ENCODE results near the gene IL17D.
"Not testable (repeated sequence)": the region's sequence is repeated elsewhere in the genome, so short reads cannot be mapped to it uniquely, and the experiment has no call there.

IL17D gene, protein sequence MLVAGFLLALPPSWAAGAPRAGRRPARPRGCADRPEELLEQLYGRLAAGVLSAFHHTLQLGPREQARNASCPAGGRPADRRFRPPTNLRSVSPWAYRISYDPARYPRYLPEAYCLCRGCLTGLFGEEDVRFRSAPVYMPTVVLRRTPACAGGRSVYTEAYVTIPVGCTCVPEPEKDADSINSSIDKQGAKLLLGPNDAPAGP

DNA sequence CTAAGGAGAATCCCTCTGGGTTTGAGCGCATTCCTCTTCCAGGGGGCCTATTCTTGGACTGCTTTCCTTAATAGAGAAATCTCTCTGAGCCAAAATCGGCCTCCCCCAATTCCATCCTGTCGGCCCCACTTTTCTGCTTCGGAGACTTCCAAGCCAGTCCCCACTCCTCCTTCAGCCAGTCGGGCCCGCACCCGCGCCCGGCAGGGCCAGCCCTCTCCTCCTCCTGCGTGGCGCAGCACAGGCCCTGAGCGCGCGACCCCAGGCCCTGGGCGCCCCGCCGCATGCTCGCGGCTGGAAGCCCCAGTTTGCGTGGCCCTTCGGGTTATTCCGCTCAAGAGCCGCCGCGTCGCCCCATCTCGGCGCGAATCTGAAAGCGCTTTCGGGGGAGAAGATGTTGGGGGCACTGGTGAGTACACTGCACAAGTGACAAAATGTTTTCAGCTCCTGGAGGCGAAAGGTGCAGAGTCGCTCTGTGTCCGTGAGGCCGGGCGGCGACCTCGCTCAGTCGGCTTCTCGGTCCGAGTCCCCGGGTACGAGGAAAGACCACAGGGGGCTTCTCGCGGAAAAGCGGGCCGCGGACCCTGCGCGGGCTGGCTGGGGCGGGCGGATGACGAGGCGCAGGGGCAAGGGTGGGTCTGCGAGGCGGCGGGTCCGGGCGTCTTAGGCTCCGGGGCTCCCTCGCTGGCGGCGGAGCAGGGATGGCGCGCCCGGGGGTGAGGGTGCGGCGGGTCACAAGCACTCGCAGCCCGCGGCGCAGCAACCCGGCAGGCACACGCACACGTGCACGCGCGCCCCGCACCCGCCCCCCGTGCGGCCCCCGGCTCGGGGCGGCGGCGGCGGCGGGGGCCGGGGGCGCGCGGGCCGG is at the start of gene IL17D:
Gene IL17D (plus strand): TSS at position 785 of the 865 bp plus-strand sequence. CDS start 303 bp downstream, outside the sequence.
- DNase-seq (ENCODE audit: low read depth), result no peak

DNA sequence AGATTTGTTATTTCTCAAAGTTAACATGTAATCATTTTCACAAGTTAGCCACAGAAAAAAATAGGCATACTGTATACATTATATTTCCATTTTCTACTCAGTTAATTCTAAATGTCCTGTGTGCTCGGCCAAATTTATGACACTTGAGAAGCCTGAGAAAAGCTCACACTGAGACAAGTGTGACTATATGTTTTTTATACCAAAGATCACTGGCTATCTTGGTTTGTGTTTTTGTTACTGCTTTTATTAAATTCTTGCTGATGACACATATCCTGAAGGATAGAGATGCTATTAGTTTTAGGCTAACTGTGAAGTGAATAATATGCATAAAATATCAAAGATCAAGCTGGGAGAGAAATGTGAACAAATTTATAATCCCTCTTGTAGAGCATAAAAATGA is 49.3 kb upstream of the IL17D start:
- no peak for DNase-seq (ENCODE audit: low read depth)

DNA sequence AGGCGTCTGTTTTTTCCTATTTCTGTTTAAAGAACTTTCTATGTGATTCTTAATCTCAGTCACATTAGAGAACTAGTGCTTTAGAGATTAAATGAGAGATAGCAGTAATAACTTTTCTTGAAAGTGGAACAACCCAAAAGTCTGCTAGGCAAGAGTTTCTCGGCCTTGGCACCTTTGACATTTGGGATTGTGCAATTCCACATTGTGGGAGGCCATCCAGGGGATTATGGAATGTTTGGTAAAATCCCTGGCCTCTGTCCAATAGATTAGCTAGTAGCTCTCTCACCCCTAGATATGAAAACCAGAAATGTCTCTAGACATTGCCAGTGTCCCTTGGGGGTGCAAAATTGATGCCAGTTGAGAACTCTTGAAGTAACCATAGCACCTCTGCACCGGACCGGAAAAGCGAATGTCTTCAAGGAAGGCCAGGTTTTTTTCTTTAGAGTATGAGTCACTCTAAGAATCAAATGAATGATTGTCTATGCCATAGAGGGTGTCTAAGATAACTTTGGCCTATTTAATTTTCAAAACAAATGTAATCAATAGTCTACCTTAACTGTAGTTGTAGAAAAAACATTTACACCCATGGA is 45.0 kb upstream of the IL17D start:
- DNase-seq (ENCODE audit: low read depth), result no peak

DNA sequence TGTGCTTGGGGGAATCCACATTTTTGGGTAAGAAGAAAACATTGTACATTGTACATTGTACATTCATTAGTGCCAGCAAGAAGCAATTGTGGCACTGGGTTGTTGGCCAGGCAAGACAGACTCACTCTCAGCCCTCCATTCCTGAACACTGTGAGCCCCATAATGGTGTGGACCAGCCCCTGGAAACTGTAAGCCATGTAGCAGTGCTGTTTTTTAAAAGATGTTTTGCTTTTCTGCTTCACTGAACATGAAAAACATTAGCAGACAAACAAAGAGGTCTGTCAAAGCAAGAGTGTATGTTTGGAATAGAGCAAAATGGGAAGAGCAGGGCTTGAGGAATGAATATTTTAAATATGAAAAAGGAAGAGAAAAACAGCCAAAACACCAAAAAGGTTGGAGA is 39.1 kb upstream of the IL17D start:
- no peak for DNase-seq (ENCODE audit: low read depth)

DNA sequence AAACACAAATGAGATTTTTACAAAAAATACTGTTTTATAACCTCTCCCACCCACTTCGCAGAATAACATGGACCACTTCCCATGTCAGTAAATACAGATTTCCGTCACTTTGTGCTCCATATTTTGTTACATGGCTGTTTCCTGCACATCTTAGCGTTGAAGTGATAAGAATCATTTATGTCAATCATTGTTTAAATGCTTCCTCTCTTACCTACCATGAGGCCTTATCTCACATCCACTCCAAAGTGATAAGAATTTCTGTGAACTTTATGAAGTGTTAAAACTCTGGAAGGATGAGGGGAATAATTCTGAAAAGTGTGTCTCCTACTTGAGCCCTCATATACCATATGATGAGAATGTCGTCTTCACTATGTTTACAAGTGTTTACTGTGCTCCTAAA is 36.6 kb upstream of the IL17D start:
- no peak for DNase-seq (ENCODE audit: low read depth)

DNA sequence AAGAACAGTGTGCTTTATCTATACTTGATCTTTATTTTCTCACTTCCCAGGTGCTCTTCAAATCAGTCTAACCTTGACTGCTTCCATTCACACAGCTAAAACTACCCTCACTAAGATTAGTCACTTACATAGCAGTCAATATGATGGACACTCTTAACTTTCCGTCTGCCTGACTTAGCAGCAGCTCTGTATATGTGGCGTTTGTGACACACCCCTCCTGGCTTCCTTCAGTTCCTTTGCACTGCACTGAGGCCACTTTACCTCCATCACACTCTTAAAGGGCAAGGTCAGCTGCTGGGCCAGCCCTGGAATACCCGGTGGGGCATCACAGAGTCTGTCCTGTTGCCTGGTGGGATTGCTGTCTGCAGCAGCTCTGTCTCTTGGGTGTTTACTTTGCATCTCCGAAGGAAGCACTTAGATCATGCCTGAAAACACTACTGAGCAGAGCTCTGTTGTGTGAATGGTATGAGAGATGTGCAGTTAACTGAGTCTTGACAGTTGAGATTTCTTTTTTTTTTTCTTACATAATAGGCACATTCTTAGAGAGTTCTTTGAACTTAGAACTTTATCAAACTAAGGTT is 35.6 kb upstream of the IL17D start:
- no peak for DNase-seq (ENCODE audit: low read depth)

DNA sequence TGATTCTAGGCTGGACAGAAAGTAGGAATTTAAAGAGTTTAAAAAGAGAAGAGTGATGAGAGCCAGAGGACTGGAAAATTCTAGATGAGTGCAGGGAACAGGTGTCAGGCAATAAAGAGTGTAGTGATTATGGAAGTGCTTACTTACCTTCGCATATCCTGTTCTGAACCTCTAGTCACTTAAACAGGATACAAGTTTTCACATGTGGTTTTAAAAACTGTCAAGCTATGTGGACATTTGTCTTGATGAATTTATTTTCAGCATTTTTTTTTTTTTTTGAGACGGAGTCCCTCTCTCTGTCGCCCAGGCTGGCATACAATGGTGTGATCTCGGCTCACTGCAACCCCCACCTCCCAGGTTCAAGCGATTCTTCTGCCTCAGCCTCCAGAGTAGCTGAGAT is 34.3 kb upstream of the IL17D start:
- DNase-seq (ENCODE audit: low read depth), result no peak

DNA sequence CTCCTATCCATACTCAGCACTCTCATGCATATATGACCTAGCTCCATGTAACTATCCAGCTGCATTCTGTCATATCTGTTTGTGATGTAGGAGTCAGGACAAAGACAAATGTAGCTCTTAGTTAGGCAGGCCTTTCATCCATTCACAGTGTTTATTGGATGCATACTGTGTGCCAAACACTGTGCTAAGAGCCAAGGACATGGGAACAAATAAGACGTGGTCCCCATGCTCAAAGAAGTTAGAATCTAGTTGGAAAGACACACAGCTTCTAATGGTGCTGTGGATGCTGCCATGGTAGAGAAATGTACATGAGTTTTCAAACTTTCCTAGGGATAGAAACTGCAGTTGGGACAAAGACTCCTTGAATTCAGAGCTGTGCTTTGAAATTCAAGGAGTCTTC is 31.7 kb upstream of the IL17D start:
- DNase-seq (ENCODE audit: low read depth), result no peak

DNA sequence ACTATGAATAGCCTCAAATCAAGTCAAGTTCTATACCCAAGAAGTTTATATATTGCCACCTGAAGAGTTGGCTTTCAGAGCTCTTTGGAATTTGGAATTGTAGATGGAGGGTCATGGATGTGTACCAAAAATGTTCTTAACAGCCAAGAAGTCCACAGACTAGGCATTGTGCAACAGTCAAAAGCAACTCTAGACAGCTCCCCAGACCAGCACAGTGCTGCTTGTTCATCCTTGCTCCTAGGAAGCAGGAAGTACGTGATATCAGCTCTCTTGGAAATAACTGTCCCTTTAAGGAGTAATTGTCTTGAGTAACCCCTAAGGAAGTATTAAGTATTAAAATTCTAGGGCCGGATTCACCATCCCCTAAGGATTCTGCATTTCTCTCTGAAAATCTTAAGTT is 30.7 kb upstream of the IL17D start:
- DNase-seq (ENCODE audit: low read depth), result no peak

DNA sequence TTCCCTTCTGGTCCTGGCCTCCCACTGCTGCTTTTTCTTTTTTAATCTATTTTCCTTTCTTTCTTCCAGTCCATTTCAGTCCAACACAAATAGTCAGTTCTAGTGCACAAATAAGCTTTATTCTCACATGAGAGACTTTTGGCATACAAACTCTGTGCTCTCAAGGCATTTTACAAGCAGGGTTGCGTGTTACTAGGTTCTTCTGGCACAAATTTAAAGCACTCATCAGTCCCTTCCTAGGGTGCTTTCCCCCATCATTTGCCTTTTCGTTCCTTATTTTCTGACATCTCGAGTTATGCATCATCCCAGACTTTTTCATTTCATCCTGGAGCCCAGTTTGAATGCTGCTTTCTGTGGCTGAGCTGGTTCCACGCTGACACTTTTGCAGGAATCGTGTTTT is 29.8 kb upstream of the IL17D start:
- DNase-seq (ENCODE audit: low read depth), result no peak

DNA sequence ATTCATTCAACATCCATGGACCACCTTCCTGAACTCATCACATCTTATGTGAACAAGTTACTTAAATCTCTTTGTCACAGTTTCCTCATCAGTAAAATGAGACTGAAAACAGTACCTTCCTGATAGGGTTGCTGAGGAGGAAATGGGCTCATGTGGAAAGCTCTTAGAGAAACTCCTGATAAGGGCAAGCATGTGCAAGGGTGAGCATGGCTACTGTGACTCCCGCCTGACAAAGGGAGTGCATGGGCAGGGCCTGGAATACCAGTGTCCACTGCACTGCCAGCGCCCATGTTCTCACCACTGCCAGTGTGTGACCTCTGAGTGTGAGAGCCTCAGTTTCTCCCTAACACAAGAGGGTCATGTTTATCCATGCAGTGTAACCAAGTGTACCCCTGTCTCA is 27.3 kb upstream of the IL17D start:
- no peak for DNase-seq (ENCODE audit: low read depth)

DNA sequence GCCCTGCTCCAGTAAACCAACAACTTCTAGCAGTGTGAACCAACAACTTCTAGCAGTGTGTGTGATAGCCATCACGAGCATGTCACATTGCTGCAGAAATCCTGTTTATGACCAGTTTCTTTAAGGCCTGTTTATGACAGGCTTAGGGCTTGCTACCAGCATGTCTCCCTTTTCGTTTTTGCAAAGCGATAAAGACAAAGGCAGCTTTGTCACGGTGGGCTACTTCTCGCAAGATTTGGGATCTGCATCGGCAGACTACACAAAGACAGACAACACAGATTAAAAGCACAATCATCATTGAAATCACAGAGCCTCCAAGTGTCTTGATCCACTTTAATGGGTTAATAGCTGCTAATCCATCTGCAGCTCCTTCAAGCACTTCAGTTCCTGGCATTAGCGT is 24.9 kb upstream of the IL17D start:
- not testable (repeated sequence) for DNase-seq (ENCODE audit: low read depth)

DNA sequence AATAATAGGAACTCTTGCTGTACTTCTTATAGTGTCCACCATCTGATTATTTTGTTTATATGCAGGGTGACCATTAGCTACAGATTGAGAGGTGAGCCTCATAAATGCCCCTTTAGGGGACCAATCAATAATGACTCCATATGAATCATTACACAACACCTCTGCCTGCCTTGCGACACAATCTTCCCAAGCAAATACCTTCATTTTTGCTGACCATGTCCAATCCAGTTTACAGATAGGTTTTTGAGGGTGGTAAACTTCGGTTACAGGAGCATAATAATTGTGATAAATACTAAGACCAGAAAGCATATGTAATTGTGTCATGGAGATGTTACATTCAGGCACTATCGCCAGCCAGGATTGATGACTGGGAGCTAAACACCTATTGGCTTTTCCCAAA is 23.6 kb upstream of the IL17D start:
- DNase-seq (ENCODE audit: low read depth), result no peak

DNA sequence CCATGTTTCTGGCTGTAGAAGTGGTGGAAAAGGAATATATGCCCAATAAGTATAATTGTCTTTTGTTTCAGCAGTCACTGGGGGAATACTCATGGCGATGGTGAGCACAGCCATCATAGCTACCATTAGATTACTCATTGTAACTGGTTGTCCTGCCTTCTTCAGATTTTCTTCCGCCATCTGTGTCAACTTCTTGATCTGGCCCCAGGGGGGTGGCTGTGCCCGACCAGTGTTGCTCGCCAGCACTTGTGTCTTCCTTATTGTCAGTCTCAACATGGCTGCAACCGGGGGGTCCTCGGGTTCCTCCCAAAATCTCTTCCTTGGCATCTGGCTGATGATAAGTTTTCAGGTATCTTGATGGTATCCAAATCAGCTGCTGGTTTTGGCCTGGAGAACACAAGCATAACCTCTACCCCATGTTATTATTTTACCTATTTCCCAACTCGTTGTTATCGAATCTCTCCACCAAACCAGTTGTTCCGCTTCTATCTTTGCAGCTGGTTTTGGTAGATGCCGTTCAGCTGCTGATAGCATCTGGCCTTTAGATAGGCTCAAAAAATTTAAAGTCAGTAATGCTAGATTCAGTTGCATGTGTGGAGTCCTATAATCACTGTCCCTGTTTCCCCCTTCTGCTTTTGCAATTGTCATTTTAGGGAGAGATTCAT is 23.0 kb upstream of the IL17D start:
- DNase-seq (ENCODE audit: low read depth), result no peak

DNA sequence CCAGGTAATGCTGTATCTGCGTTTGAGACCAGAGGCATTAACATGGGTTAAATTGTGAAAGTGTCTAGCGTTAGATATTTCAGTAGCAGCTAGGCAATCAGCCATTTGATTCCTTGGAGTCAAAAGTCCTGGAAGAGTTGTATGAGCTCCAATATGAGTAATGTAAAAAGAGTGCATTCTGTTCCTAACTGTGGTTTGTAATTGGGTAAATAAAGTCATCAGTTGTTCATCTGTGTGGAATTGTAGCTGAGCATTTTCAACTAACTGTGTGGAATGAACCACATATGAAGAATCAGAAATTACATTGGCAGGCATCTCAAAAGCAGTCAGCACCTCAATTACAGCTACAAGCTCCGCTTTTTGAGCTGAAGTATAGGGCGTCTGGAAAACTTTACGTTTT is 22.0 kb upstream of the IL17D start:
- DNase-seq (ENCODE audit: low read depth), result not testable (repeated sequence)

DNA sequence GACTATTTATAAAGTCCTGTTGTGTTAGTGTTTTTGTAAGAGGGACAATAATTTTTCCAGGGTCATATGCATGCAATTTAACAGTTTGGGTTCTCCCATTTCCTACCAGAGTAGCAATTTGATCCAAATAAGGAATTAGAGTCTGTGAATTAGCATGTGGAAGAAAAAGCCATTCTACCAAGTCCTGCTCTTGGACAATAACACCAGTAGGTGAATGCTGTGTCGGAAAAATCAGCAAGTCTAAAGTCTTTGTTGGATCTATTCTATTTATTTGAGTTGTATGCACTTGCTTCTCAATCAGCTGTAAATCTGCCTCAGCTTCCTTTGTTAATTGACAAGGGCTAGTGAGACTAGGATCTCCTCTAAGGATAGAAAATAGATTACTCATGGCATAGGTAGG is 21.4 kb upstream of the IL17D start:
- no peak for DNase-seq (ENCODE audit: low read depth)

DNA sequence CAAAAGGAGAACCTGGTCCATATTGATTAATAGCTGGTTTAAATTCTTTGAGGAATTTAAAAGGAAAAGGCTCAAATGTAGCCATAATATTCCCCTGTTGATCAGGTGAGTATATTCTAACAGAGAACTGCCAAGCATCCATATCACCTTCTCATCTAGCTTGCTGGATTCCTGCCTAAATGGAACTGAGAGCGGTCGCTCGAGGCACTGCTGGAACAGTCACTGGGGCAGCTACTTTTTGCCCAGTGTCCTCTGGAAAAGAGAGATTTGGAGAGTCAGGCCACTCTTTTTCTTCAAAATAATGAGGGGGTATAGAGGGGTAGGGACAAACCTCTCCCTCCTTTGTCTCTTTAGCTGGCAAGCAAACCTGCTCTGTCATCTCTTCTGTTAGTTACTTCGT is 19.5 kb upstream of the IL17D start:
- no peak for DNase-seq (ENCODE audit: low read depth)

DNA sequence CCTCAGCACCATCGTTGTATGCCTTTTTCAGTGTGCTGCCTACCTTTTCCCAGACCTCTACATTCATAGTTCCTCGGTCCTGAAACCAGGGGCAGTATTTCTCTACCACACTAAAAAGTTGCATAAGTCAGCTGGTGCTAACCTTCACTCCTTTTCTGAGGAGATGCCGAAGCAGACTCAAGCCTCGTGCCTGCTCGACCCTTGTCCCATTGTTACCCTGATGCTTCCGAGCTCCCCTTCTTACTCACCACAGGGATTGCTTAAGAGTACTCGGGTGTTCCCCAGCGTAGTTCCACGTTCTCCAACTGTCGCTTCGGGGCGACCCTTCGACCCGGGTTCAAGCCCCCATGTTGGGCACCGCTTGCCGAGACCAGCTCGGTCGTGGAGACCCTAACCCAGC is 19.0 kb upstream of the IL17D start:
- DNase-seq (ENCODE audit: low read depth), result no peak

DNA sequence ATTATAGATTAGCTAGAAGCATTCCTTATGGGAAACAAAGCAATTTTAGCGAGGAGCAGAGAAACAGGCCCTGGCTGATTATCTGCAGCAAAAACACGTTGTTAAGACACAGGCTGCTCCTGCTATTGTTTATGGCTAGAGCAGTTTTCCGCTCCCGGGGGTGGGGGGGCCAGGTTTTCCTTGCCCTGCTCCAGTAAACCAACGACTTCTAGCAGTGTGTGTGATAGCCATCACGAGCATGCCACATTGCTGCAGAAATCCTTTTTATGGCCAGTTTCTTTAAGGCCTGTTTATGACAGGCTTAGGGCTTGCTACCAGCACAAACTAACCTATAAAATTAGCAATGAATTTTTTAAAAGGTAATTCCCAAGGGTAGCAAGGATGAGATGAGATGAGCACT is 18.4 kb upstream of the IL17D start:
- no peak for DNase-seq (ENCODE audit: low read depth)

DNA sequence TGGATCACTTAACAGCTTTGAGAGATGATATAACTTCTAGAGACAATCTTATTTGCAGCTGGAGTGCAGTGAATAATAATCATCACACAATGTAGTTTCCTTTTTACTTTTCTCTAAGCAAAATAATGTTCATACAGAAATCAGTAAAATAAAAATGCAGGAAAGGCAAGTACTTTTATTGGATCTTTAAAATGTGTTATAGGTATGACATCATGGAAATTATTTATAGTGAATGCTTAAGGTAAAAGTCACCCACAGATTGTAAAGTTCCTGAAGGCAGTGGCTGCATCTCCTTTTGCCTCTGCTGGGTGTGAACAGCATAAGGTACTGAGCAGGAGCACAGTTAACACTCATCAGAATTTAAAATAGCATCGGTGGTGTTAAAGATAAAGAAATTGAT is 17.3 kb upstream of the IL17D start:
- no peak for DNase-seq (ENCODE audit: low read depth)

DNA sequence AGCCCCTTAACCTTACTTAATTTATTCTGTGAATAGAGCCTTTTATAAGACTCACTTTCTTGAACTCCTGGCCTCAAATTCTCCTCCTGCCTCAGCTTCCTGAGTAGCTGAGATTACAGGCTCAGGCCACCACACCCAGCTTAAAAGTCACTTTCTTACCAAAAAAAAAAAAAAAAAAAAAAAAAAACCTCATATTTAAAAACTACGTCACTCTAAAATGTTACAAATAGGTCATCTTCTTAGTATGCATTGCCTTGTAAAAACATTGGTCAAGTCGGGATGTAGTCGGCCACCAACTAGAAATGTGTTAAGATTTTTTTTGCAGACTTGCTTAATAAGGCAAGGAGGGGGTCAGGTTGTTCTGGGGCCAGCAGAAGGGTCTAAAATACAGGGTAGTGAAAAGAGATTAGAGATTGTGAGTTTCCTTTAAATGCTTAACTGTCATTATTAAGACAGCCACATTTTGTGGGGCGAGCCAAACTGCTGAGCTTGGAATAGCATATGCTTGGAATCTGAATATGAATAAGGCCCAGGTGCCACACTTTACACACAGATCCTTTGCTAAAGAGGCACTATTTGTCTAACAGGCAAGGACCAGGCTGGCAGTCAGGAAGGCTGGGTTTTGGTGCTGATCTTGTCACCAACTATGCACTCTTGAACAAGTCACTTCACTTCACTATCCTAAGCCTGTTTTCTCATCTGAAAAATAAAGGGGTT is 16.5 kb upstream of the IL17D start:
- DNase-seq (ENCODE audit: low read depth), result no peak

DNA sequence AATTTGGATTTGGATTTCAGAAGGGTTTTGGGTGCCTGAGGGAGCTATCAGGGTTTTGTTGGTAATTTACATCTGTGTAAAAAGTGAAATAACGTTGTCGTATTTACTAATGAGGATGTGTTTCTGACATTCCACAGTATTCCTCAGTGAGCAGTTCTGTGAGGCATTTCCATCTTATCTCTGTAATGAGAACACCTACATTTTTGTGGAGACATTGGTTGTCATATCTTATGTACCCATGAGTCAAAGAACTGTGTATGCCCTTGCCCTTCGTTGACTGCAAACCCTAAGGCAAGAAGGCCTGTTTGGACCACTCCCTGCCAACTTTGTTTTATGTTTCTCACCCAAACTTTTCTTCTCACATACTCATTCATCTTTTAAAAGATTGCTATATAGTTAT is 14.2 kb upstream of the IL17D start:
- no peak for DNase-seq (ENCODE audit: low read depth)
